Forelimb muscle (tissue), 1 donor: ENCODE data around the gene FBXO5. TPM values are rescaled to one million over a fixed set of nuclear protein-coding genes. Genes with fewer than 3 reads are reported as not detected.
"Not testable (repeated sequence)": the region's sequence is repeated elsewhere in the genome, so short reads cannot be mapped to it uniquely, and the experiment has no call there.

Experiments used
- DNase-seq: peaks from one replicate; pipeline ENCODE4 v3.0.0-alpha.2; 2013; ENCODE audit warnings: low read depth
- polyA plus RNA-seq: library from polyadenylated mRNA; unstranded; fragments of 120-200 nt; gene quantifications from one replicate; pipeline ENCODE4 v1.2.1, GENCODE V29; 2013; ENCODE audit not compliant: insufficient read length

The FBXO5 gene, protein sequence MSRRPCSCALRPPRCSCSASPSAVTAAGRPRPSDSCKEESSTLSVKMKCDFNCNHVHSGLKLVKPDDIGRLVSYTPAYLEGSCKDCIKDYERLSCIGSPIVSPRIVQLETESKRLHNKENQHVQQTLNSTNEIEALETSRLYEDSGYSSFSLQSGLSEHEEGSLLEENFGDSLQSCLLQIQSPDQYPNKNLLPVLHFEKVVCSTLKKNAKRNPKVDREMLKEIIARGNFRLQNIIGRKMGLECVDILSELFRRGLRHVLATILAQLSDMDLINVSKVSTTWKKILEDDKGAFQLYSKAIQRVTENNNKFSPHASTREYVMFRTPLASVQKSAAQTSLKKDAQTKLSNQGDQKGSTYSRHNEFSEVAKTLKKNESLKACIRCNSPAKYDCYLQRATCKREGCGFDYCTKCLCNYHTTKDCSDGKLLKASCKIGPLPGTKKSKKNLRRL
- 12.3 TPM for polyA plus RNA-seq

DNA sequence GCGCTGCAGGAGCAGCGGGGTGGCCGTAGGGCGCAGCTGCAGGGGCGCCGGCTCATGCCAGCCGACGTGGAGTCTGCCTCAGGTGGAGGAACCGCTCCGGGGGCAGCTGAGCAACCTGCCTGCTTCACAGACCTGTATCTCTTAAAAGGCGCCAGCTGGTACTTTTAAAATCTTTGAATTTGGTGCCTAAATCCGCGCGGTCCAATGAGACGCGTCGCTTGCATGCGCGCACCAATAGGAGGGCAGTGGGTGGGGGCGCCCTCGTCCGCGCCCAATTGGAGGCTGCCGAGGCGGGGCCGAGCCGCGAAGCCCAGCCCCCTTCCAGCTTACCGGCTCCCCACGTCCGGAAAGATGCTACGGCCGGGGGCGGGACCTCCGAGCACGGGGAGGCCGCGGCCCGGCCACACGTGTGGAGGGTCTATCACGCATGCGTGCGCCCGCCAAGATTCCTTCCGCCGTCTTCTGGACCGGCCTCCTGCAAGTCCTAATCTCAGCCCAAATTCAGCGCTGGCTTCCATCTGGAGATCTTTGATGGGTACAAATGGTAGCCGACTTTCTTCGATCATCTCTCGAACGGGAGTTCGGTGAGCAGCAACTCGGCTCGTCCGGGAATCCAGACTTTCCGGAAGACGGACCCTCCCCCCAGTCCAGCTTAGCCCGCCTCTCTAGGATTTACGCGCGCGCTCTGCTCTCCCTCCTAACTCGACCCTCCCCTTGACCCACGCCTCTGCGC is at the start of gene FBXO5:
Gene FBXO5 (minus strand): TSS at position 138 of the 733 bp plus-strand sequence. CDS start 82 bp downstream, at position 56.
- DNase-seq, result peak; percentile 90

DNA sequence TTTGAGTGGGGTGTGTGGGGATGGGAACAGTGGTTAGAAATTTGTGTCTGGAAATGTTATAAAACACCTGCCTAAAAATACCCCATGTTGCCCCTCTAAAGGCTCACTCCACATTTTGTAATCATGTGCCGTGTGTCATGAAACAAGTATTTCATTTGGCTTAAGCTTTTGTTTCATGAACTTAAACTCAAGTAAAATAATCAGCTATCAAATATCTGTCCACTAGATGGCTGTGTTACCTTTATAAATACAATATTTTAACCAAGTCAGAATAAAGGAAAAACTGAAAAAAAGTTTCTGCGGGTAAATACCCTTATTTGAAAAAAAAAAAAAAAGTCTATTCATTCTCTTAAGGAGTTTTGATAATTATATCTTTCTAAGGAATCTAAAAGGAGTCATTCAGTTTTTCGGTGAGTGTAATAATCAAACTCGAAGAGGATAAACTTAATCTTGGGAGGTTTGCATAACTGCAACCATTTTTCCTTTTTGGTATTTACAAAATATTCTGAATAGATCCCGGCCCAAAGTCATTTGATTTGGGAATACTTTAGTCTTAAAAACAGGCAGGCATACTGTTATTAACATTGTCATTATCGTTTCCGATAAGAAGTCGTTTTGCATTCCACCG is 49.5 kb upstream of the FBXO5 start:
- peak; percentile 17 for DNase-seq

DNA sequence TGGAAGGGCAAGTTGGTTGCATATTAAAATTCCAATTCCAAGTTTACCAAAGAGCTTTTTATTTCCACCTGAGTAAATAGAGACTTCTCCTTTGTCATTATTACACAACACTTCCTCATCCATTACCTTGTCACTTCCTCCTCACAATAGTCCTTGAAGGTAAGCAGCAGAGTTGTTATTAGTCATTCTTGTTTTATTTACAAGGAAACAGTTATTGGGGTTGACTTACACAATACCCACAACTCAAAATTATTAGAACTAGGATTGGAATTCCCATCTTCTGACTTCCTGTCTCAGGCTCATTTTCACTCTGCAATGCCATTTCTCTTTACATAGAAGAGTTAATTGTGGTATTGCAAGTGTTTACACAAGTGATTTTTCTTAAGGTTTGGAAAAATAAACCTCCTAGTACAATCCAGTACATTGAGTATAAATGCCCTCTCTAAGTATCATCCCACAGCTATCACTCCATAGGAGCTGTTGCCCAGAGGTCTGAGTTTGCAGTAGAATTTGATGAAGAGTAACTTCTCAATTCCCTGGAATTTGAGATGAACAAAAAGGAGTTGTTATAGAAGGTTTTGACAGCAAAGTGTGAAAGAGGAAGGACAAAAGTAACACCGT is 48.6 kb upstream of the FBXO5 start:
- DNase-seq, result no peak

DNA sequence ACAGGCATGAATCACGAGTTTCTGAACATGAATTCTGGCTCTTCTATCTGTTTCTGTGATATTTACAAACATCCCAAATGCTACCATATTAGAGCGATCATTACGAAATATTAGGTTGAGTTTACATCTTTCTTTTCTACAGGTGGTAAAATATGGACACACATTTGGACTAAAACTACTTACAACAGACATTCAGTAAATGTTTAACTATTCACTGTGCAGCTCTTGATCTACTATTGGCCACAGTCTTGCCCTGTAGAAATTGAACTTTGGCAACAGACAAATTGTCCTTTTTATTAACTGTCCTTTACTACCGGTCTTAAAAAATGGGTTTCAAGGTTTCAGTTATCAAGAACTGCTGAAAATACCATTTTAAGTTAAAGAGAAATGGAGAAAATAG is 46.1 kb upstream of the FBXO5 start:
- DNase-seq, result no peak

DNA sequence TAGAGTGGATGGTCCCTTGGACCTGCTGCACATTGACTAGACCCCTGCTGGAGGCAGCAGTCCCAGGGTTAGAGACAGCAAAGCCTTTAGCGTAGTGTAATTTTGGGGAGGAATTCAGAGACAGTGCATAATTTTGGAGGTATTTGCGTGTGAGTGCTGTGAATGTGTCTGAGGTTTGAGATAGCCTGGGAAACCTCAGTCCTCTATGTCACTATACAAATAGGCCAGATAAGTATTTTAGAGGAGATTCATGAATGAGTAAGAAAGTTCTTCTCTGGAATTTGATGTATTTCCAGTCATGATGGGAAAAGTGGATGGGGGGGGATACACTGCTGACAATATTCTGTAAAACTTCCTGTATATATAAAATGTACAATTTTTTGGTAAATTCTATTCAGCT is 45.4 kb upstream of the FBXO5 start:
- DNase-seq, result no peak

DNA sequence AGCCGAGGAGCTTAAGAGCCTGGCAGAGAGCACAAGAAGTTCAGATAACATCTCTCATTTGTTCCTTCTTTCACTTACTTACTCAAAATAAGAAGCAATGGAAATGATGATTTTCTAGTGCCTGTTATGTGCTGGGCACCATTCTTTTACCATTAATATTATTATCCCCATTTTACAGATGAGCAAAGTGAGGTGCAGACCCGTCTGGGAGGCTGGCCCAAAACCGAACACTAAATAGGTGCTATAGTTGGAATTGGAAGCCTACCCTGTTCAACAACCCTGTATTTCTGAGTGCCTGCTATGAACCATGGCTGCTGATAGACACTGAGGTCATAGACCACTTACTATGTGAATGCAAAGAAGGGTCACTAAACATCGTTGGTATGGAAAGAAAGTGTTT is 44.6 kb upstream of the FBXO5 start:
- DNase-seq, result no peak

DNA sequence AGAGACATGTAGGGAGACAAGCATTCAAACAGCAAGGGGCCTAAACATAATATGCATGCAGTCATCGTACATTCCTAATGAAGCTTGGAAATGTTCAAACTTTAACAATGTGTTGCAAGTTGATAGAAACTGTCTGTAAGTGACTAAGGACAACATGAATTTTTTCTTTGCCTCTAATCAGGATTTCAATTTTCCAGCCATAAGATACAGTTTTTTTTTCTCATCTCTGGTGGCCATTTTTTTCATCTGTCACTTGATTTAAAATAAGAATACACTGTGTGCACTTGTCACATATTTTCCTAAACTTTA is 41.8 kb upstream of the FBXO5 start:
- no peak for DNase-seq

DNA sequence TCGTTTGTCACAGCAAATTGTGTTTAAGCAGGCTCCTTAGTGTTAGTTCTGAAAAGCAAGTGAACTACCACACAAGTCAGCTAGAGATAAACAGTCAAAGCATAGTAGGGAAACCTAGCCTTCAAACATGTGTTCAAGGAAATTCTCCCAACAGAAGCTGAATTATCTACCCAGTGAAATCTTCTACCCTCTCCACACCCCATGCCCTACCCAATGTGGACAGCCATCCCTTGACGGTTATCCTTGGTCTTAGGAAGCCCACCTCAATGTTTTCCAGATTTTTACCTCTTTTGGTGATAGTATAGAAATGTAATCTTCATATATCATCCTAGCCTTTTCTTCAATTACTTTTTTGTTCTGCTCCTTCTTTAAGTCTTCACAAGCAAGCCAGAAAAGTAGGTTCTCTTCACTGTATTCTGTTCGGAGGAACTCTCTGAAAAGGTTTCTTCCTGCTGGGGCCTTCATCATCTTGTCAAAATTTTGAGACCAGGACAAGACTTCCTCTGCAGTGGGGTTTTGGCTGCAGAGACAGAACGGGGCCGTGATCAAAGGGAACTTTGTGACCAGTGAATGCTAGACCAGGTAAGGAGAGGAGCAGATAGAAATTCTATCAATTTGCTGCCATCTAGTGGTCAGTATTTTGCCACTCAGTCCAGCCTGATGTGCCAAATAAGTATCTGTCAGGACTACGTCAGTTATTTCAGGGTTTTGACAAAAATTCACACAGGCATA is 41.3 kb upstream of the FBXO5 start:
- DNase-seq, result no peak

DNA sequence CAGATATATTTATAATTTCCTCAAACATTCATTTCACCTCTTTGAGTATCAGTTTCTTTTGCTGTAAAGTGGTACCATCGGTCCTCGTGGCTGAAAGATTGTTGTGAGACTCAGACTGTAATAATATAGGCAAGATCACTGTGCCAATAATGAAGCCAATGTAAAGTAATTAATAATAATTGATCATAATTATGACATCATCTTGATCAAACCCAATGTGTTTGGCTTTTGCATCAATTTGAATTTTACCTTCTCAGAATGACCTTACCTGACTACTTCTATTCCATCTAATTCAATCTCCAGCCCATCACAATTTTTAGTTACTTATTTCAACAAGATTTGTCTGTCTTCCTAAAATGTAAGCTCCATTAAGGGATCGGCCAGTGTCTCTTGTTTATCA is 35.5 kb upstream of the FBXO5 start:
- DNase-seq, result no peak

DNA sequence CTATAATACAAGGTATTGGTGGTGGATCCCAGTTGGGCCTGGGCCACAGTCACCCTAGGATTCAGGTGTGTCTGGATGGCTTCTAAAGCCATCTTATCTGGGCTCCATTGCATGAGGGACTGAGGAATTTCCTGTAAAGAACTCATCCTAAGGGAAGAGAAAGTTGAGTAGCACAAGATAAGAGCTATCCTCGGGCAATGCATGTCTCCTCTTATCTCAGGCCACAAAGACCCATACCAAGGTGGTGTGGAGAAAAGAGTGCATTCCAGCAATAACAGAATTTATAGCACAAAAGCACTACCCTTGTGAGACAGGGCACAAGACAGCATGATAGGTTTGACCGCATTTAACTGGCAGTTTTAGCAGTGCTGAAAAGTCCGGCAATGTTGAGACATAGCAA is 34.0 kb upstream of the FBXO5 start:
- DNase-seq, result no peak

DNA sequence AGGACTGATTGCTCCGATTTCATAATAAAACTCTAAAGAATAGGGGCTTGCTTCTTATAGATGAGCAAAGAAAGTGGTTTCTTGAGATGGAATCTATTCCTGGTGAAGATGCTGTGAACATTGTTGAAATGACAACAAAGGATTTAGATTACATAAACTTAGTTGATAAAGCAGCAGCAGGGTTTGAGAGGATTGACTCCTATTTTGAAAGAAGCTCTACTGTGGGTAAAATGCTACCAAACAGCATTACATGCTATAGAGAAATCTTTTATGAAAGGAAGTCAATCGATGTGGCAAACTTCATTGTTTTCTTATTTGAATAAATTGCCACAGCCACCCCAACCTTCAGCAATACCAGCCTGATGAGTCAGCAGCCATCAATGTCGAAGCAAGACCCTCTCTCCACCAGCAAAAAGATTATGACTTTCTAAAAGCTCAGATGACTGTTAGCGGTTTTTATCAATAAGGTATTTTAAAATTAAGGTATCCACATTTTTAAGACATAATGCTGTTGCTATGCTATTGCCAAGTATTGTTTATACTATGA is 32.3 kb upstream of the FBXO5 start:
- no peak for DNase-seq

DNA sequence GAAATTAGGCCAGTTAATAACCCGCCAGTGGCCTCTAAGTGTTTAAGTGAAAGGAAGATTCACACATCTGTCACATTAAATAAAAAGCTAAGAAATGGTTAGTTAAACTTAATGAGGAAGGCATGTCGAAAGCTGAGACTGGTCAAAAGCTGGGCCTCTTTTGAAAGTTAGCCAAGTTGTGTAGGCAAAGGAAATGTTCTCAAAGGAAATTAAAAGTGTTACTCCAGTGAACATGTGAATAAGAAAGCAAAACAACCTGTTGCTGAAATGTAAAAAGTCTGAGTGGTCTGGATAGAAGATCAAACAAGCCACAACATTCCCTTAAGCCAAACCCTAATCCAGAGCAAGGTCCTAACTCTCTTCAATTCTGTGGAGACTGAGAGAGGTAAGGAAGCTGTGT is 30.6 kb upstream of the FBXO5 start:
- DNase-seq, result no peak

DNA sequence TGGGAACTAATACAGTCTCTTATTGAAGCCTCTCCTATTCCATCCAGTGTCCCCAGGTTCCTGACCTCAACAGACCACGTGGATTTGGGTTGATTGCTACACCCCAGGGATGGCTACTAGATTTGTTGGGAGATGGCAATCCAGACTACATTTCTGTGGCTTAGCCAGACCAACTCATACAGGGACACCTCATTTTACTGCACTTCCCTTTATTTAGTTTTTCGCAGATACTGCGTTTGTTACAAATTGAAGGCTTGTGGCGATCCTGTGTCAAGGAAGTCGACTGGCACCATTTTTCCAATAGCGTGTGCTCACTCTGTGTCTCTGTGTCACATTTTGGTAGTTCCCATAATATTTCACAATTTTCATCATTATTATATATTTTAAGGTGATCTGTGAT is 30.0 kb upstream of the FBXO5 start:
- no peak for DNase-seq

DNA sequence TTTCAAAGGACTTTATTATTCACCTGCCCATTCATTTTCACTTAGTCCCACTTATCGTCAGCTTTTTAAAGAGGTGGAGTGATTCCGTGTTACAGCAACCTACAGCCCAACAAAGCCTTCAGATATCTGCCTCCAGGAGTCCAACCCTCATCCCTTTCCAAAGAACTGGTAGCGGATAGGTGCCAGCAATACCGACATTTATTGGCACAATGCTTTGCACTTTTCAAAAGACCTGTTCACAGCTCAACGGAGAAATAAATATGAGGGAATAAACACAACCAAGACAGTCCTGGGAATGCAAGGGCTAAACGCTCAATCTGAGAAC is 20.5 kb upstream of the FBXO5 start:
- no peak for DNase-seq

DNA sequence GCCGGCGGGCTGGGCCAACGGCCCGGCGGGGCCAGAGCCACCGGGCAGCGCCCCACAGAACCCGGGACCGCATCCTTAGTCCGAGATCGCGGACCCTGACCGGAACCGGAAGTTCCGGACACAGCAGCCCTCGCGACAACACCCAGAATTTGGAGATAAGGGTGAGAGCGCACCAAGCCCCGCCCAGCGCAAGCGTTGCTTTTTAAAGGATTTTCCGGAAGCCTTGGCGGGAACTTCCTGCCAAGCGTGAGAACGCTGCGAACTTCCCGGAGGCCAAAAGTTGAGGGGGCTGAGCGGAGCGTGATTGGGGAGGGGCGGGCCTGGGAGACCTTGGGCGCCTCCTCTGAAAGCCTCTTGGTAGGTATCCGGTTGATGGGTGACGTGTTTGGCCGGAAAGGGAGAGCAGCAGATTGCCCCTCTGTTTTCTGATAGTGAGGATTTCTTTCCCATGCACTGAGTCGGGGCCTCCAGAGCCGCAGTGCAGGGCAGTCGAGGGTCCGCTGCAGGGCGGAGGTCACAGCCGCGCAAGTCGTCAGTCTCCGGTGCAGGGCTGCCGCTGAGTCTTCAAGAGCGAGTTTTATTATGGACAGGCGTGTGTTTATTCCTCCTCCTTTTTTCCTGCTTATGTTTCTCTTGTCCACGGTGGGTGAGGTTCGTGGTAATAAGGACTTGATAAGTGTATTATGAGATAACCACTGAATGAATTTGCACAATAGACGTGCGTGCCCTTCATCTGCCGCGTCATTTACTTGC is 19.9 kb upstream of the FBXO5 start, which contains the start of gene MTRF1L:
Gene MTRF1L (minus strand): TSS at position 97 of the 753 bp plus-strand sequence. CDS start 24 bp downstream, at position 73.
- peak; percentile 90 for DNase-seq

DNA sequence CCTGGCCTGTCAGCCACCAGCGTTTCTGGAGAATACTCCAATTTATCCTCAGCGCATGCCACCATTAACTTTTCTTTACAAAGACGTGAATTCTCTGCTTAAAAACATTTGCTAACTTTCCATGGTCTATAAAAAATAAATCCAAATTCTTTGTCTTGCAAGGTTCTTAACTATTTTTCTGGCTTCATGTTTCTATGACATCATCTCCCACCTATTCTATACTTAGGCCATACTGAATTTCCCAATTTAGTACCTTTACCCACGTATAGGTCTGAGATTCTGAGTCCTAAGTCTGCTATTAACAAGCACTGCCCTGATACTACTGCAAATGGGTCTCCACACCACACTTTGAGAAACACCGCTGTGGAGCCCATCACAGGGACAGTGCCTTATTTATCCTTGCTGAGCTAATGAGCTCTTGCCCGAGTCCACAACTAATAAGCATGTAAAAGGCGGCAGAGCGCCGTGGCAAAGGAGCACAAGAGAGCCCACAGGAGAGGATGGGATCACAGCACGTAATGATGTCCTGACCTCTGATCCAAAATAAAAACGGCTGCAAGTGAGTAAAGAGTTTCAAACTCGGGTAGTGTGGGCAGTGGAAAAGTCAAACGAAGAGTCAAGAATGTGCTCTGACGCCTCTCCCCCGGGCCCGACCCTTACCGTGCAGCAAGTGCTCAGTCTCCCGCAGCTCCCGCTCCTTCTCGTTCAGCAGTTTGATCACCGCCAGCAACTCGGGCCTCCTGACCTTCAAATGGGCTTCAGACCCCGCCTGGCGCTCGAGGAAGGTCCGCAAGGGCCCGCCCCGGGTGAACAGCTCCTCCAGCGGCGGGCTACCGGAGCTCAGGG is 19.1 kb upstream of the FBXO5 start:
- no peak for DNase-seq

DNA sequence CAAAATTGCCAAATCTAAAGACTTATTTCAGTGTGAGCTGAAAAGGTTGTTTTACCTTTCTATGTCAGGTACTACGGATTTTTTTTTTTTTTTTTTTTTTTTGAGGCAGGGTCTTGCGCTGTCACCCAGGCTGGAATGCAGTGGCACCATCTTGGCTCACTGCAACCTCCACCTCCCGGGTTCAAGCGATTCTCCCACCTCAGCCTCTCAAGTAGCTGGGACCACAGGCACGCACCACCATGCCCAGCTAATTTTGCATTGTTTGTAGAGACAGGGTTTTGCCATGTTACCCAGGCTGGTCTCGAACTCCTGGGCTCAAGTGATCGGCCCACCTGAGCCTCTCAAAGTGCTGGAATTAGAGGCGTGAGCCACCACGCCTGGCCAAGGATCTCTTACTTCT is 17.9 kb upstream of the FBXO5 start:
- not testable (repeated sequence) for DNase-seq

DNA sequence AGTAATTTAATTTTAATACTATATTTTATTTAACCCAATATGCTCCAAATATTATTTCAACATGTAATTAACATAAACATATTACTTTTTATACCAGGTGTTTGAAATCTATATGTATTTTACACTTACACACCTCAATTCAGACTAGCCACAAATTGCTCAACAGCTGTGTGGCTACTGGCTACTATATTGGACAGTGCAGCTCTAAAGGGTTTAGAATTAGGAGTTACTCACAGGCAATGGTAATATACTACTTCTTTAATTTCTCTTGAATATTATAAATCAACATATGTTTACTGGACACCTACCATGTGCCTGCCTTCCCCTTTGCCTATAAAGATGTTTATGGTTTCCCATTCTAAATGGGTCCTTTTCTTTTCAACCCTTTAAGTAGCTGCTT is 17.4 kb upstream of the FBXO5 start:
- no peak for DNase-seq

DNA sequence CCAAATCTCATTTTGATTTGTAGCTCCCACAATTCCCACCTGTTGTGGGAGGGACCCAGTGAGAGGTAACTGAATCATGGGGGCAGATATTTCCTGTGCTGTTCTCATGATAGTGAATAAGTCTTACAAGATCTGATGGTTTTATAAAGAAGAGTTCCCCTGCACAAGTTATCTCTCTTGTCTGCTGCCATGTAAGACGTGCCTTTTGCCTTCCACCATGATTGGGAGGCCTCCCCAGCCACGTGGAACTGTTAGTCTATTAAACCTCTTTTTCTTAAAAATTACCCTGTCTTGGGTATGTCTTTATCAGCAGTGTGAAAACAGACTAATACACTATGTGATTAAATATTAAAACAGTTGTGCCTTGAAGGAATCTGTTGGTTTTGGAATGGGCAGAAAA is 16.7 kb upstream of the FBXO5 start:
- DNase-seq, result not testable (repeated sequence)

DNA sequence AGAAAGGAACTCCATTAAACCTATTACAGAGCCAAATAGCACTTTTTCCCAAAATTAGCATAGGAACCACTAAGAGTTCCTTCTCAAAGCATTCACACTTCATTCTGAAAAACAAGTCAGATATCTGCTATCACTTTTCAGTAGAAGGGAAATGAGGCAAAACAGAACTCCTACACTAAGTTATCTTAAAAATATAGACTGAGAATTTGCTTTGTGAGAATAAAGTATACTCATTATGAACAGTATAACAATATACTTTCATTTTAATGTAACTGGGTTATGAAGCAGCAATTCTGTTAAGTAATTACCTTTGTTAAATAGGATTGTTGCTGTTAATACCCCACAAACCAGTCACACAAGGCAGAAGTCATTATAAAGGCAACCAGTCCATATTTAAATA is 11.0 kb upstream of the FBXO5 start:
- DNase-seq, result no peak
